Type B pancreatic cell (in vitro differentiated cells): ENCODE measurements around the gene ATRX. TPM values are rescaled to one million over a fixed set of nuclear protein-coding genes. Genes with fewer than 3 reads are reported as not detected.
"Not testable (repeated sequence)": the region's sequence is repeated elsewhere in the genome, so short reads cannot be mapped to it uniquely, and the experiment has no call there.

Experiments
- DNase-seq: peaks from one replicate; pipeline ENCODE4 v3.0.0; 2021; ENCODE audit warnings: mixed read lengths; ENCODE audit not compliant: unreplicated experiment; ENCODE audit errors: extremely low spot score
- H3K27ac Mint-ChIP-seq: 2 replicates; pipeline ENCODE4 v1.8.0; 2021; ENCODE audit warnings: mild to moderate bottlenecking, mixed read lengths
- H3K27me3 Mint-ChIP-seq: 2 replicates; pipeline ENCODE4 v1.8.0; 2021; ENCODE audit warnings: mixed read lengths
- H3K36me3 Mint-ChIP-seq: 2 replicates; pipeline ENCODE4 v1.8.0; 2021; ENCODE audit warnings: mixed read lengths
- H3K4me1 Mint-ChIP-seq: one replicate; pipeline ENCODE4 v1.8.0; 2021; ENCODE audit warnings: mixed read lengths; ENCODE audit not compliant: unreplicated experiment
- H3K4me3 Mint-ChIP-seq: 2 replicates; pipeline ENCODE4 v1.8.0; 2021; ENCODE audit warnings: mild to moderate bottlenecking, mixed read lengths
- H3K9me3 Mint-ChIP-seq: 2 replicates; pipeline ENCODE4 v1.8.0; 2021; ENCODE audit warnings: mixed read lengths
- CTCF ChIP-seq: fragments of 200-600 bp; sonication (generic); conservative IDR thresholded peaks from 2 replicates; pipeline ENCODE4 v1.5.0; 2021; ENCODE audit warnings: antibody characterized with exemption, mild to moderate bottlenecking
- long read RNA-seq: library from polyadenylated mRNA; unstranded; transcript quantifications from one replicate; pipeline ENCODE4 v2.0.0, GENCODE V29; 2020
- total RNA-seq: library from RNA; stranded (reverse); gene quantifications from 2 replicates; pipeline ENCODE4 v1.2.1, GENCODE V29; 2021; ENCODE audit warnings: low replicate concordance

The ATRX gene
- 86.7 and 110 TPM in 2 replicates for total RNA-seq
- long read RNA-seq, transcript ATRX-213 (10 exons, 3,071 nt) = major isoform, 15 of 365 reads
- long read RNA-seq, partial matches to known transcripts = 226 of 365 reads
- long read RNA-seq, other reads (novel, unspliced or antisense) = 122 of 365 reads

GRCh38 chrX:77785486-77786364, at the start of gene ATRX:
TSS of gene ATRX (minus strand) at chrX:77786216. CDS start at chrX:77786001, 215 bp downstream.
- no peak for TF ChIP-seq CTCF
- Mint-ChIP-seq H3K27ac (peak within 1 kb of the TSS; percentile 100), H3K4me1 (no peaks in the 10 kb centered on the region), H3K36me3 (no peaks in the 10 kb centered on the region), H3K9me3 (no peaks in the 10 kb centered on the region), H3K27me3 (no peaks in the 10 kb centered on the region), H3K4me3 (peak within 1 kb of the TSS; percentile 100)
- DNase-seq = peak; percentile 74

GRCh38 chrX:77831544-77831943, 45.5 kb upstream of the ATRX start:
- H3K27me3 Mint-ChIP-seq, H3K4me1 Mint-ChIP-seq, H3K4me3 Mint-ChIP-seq, H3K36me3 Mint-ChIP-seq, H3K9me3 Mint-ChIP-seq, DNase-seq, H3K27ac Mint-ChIP-seq: not testable (repeated sequence)

- not testable (repeated sequence) for H3K27ac Mint-ChIP-seq, H3K4me1 Mint-ChIP-seq, H3K27me3 Mint-ChIP-seq, DNase-seq, H3K9me3 Mint-ChIP-seq, H3K4me3 Mint-ChIP-seq
- H3K36me3 Mint-ChIP-seq = peaks cover 12% of the 10 kb centered on the region
These were observed 36.0 kb upstream of the ATRX start for GRCh38 chrX:77821989-77822388.

GRCh38 chrX:77820091-77820727, 34.2 kb upstream of the ATRX start:
- Mint-ChIP-seq H3K27ac (no peak overlapping the region), H3K4me3 (no peak overlapping the region), H3K36me3 (peaks cover 9% of the 10 kb centered on the region), H3K4me1 (no peaks in the 10 kb centered on the region), H3K9me3 (no peaks in the 10 kb centered on the region), H3K27me3 (no peaks in the 10 kb centered on the region)
- TF ChIP-seq CTCF = no peak
- DNase-seq = no peak

- H3K9me3 Mint-ChIP-seq = no peaks in the 10 kb centered on the region
- H3K4me1 Mint-ChIP-seq = no peaks in the 10 kb centered on the region
- H3K27ac Mint-ChIP-seq = no peak overlapping the region
- H3K27me3 Mint-ChIP-seq = no peaks in the 10 kb centered on the region
- no peaks in the 10 kb centered on the region for H3K36me3 Mint-ChIP-seq
- no peak for TF ChIP-seq CTCF
- no peak overlapping the region for H3K4me3 Mint-ChIP-seq
- DNase-seq = no peak
These were observed 28.2 kb upstream of the ATRX start for GRCh38 chrX:77814210-77814609.

- H3K27ac Mint-ChIP-seq = no peak overlapping the region
- no peaks in the 10 kb centered on the region for H3K36me3 Mint-ChIP-seq
- no peak overlapping the region for H3K4me3 Mint-ChIP-seq
- no peaks in the 10 kb centered on the region for H3K4me1 Mint-ChIP-seq
- TF ChIP-seq CTCF = no peak
- no peak for DNase-seq
- no peaks in the 10 kb centered on the region for H3K27me3 Mint-ChIP-seq
- no peaks in the 10 kb centered on the region for H3K9me3 Mint-ChIP-seq
These were observed 16.2 kb upstream of the ATRX start for GRCh38 chrX:77802201-77802600.
